ENCODE results near the gene RBBP9.
A peak's percentile ranks its signal among the peaks of the same experiment; 100 is the strongest.
"Not testable (repeated sequence)": the region's sequence is repeated elsewhere in the genome, so short reads cannot be mapped to it uniquely, and the experiment has no call there.

The RBBP9 gene

DNA sequence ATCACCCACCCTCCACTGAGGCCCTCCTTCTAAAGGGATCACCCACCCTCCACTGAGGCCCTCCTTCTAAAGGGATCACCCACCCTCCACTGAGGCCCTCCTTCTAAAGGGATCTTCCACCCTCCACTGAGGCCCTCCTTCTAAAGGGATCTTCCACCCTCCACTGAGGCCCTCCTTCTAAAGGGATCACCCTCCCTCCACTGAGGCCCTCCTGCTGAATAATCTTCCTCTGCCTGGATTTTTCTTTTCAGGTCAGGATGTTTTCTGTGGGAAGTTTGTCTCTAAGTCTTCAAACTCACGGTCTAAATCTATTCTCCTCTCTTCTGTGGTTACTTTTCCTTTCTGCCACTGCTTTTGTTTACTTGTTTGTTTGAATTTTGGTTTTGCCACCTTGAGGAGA is 4.6 kb upstream of the RBBP9 start:
- DNase-seq, result not testable (repeated sequence)

- no peak for DNase-seq
Measured at GRCh38 chr20:18497603-18498002, 578 bp upstream of the RBBP9 start.

DNA sequence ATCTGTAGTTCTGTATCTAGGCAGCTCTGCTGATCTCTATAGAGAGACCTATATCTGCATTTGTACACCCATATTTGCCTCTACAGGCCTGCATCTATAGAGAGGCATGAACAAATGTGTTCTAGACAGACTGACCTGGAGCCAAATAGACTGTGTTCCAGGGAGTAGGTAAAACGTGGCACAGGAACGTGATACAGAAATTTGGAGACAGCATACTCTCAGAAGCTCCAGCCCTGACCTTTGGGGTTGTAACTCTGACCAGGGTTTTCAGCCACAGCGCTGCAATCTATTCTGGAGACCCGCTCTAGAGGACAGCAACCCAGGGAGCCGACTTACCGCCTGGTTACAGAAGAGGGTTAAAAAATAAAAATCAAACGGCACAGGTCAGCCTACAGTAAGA is 983 bp downstream of the RBBP9 start:
- DNase-seq, result no peak

GRCh38 chr20:18488301-18488700 is 8.7 kb downstream of the RBBP9 start:
- no peak for DNase-seq

DNA sequence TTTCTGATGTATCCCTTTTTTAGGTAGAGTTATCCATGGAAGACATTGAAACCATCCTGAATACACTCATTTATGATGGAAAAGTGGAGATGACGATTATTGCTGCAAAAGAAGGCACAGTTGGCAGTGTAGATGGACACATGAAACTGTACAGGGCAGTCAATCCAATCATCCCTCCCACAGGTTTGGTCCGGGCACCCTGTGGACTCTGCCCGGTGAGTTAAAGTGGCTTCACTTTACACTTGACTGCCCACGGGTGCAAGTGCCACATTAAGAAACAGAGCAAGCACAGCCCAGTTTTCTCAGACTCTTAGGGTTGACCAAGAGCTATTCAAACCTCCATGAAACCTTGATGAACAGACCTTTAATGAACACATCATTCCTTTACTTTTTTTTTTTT is 15.4 kb downstream of the RBBP9 start:
- no peak for DNase-seq

GRCh38 chr20:18477821-18478220 is 19.2 kb downstream of the RBBP9 start:
- no peak for DNase-seq

- no peak for DNase-seq
Measured at GRCh38 chr20:18477218-18477617, 19.8 kb downstream of the RBBP9 start.

GRCh38 chr20:18466894-18467730 is 29.9 kb downstream of the RBBP9 start, which contains the start of the genes DZANK1 and POLR3F:
Gene DZANK1 (minus strand): TSS chr20:18467030. CDS start chr20:18465358, 1,672 bp downstream.
Gene POLR3F (plus strand): TSS chr20:18467390. CDS start chr20:18467507, 117 bp downstream.
- DNase-seq, result peak; percentile 98

GRCh38 chr20:18466574-18466893 is 30.5 kb downstream of the RBBP9 start:
- no peak for DNase-seq

- DNase-seq, result no peak
Measured at GRCh38 chr20:18465536-18466200, 31.4 kb downstream of the RBBP9 start.

DNA sequence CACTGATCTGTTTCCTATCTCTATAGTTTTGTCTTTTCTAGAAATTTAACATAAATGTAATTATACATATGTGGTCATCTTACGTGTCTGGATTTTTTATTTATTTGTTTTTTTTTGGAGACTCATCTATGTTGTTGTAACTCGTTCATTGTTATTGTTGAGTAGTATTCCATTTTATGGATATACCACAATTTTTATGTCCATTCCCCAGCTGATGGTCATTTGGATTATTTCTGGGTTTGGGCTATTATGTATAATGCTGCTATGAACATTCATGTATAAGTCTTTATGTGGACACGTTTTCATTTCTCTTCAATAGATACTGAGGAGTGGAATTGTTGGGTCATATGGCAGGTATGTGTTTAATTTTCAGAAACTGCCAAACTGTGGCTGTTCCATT is 40.4 kb downstream of the RBBP9 start:
- DNase-seq, result no peak

GRCh38 chr20:18443886-18444285 is 53.1 kb downstream of the RBBP9 start:
- no peak for DNase-seq

DNA sequence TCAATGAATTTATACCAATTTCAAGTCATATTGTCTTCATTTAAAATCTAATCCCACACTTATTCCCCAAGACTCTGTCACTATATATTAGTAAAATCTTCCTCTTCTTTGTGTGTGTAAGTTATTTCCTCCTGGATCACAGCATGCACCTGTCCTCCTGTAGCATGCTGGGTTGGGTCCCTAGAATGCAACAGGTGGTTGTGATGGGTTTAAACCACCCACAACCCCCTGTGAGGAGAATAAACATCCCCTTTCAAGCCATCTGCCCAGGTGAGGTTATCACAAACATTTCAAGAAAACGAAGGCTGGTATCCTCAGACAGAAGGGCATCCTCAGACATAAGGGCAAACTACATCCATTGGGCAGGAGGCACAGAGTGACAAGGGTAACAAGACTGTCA is 56.6 kb downstream of the RBBP9 start:
- no peak for DNase-seq

DNA sequence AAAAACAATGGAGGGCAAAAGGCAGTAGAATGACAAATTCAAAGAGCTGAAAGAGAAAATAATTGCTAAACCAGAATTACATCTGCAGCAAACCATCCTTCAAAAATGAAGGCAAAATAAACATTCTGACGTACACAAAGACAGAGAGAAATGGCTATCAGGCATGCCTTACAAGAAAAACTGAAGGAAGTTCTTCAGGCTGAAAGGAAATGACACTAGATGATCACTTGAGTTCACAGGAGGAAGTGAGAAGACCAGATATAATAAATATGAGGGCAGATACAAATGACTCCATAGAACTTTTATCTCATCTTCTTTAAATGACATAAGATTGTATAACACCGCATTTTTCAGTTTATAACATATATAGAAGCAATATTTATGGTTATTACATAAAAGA is 60.2 kb downstream of the RBBP9 start:
- no peak for DNase-seq

Measured in right hindlimb (tissue), 1 donor.